Mucosa of stomach (tissue), 1 donor: Measurements from ENCODE around the gene MBNL1.

Experiments
- H3K27me3 ChIP-seq: one replicate; pipeline ENCODE4 v1.7.0; 2013; ENCODE audit warnings: mild to moderate bottlenecking, low read length; ENCODE audit not compliant: control insufficient read depth, insufficient read depth
- H3K36me3 ChIP-seq: one replicate; pipeline ENCODE4 v1.7.0; 2013; ENCODE audit warnings: low read length; ENCODE audit not compliant: control insufficient read depth, insufficient read depth
- H3K4me1 ChIP-seq: one replicate; pipeline ENCODE4 v1.7.0; 2013; ENCODE audit warnings: mild to moderate bottlenecking, low read length; ENCODE audit not compliant: control insufficient read depth, insufficient read depth
- H3K4me3 ChIP-seq: one replicate; pipeline ENCODE4 v1.7.0; 2013; ENCODE audit warnings: low read length
- H3K9ac ChIP-seq: one replicate; pipeline ENCODE4 v1.7.0; 2013; ENCODE audit warnings: mild to moderate bottlenecking, low read length, moderate library complexity
- H3K9me3 ChIP-seq: one replicate; pipeline ENCODE4 v1.7.0; 2013; ENCODE audit warnings: mild to moderate bottlenecking, low read length, moderate library complexity; ENCODE audit not compliant: control insufficient read depth
- donor health status: Pancreatic carcinoma.

The MBNL1 gene

DNA sequence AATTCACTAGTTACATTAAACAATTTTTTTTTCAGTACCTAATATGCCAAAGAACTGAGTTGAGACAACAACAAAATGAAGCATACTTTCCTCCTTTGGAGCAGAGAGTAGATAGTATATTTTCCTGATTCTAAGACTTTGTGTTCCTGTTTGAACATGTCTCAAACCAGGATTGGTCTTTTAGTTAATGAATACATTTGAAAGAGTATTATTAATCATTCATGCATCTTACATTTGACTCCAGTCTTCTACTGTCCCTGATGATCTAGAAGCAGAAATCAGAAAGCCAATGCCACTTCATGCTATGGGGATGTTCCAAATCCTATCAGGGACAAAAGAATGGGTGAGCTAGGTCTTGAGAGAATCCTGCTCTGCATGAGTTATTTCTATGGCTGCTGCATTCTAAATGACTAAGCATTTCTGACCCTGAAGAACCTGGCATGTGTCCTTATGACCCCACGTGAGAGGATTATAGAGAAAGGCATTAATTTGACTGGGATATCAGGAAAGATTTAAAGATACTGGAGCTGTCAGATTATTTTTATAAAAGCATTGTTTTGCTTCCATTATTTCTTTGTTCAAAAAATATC, 32.9 kb upstream of the MBNL1 start:
- no peaks in the 10 kb centered on the region for H3K36me3 ChIP-seq
- H3K9ac ChIP-seq = no peak overlapping the region
- no peaks in the 10 kb centered on the region for H3K4me1 ChIP-seq
- H3K9me3 ChIP-seq = no peaks in the 10 kb centered on the region
- H3K27me3 ChIP-seq = no peaks in the 10 kb centered on the region
- no peak overlapping the region for H3K4me3 ChIP-seq

DNA sequence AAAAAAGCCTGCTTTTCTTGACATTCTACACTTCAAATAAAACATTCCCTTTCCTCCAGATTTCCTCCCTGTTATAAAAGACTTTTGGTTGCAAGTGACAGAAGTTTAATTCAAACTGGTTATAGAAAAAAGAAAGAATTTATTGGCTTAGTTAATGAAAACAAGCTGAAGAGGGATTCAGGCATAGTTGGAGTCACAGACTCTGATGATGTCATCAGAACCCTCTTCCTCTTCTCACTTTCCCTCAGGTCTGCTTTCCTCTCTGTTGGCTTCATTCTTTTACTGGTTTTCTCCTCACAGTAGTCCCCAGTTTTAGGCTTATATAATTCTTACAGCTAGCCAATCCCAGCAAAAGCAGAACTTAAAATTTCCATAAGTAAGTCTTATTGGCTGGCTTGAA, 32.0 kb upstream of the MBNL1 start:
- no peaks in the 10 kb centered on the region for H3K36me3 ChIP-seq
- no peak overlapping the region for H3K9ac ChIP-seq
- no peaks in the 10 kb centered on the region for H3K27me3 ChIP-seq
- no peaks in the 10 kb centered on the region for H3K9me3 ChIP-seq
- H3K4me3 ChIP-seq = no peak overlapping the region
- H3K4me1 ChIP-seq = no peaks in the 10 kb centered on the region

DNA sequence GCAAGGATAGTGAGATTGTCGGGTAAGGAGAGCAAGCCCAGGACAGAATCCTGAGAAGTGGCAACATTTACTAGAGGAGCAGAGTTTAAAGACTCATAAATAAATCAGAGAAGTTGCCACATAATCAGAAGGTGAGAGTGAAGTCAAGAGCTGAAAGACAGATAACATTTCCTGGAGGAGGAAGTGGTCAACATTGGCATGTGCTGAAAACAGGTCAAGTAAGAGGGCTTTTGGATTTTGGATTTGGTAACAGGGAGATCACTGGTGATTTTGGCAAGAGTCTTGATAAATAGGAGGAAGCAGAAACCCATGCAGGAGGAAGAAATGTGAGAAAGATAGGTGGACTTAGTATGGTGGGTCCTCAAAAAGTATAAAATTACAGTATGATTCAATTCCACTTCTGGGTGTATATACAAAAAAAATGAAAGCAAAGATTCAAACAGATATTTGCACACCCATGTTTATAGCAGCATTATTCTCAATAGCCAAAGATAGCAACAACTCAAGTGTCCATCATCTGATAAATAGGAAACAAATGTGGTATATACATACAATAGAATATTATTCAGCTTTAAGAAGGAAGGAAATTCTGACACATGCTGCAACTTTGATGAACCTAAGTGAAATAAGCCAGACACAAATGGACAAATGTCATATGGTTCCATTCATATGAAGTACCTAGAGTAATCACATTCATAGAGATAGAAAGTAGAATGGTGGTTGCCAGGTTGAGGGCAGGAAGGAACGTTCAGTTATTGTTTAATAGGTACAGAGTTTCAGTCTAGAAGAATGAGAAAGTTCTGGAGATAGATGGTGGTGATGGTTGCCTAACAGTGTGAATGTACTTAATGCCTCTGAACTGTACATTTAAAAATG, 27.3 kb upstream of the MBNL1 start:
- Histone ChIP-seq H3K4me3 (no peak overlapping the region), H3K4me1 (no peaks in the 10 kb centered on the region), H3K9ac (no peak overlapping the region), H3K27me3 (no peaks in the 10 kb centered on the region), H3K36me3 (no peaks in the 10 kb centered on the region), H3K9me3 (no peaks in the 10 kb centered on the region)

DNA sequence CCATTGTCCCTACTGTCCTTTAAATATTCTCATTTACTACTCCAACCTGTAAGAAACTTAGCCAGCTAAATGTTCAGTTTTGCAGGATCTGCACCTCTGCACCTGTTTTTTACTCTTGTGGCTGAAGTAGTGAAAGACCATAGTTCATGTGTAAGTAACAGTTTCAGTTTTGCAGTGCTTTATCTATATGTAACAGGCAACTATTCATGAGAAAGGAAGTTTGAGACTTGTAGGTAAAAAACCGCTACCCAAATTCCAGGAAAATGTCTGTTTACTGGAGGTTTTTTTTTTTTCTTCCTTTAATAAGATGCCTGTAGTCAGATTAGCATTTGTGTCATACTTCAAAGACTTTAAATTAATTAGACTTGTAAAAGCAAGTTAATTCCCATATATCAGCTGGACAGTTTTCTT, 25.4 kb upstream of the MBNL1 start:
- Histone ChIP-seq H3K9ac (no peak overlapping the region), H3K9me3 (no peaks in the 10 kb centered on the region), H3K4me3 (no peak overlapping the region), H3K36me3 (no peaks in the 10 kb centered on the region), H3K27me3 (no peaks in the 10 kb centered on the region), H3K4me1 (no peaks in the 10 kb centered on the region)

DNA sequence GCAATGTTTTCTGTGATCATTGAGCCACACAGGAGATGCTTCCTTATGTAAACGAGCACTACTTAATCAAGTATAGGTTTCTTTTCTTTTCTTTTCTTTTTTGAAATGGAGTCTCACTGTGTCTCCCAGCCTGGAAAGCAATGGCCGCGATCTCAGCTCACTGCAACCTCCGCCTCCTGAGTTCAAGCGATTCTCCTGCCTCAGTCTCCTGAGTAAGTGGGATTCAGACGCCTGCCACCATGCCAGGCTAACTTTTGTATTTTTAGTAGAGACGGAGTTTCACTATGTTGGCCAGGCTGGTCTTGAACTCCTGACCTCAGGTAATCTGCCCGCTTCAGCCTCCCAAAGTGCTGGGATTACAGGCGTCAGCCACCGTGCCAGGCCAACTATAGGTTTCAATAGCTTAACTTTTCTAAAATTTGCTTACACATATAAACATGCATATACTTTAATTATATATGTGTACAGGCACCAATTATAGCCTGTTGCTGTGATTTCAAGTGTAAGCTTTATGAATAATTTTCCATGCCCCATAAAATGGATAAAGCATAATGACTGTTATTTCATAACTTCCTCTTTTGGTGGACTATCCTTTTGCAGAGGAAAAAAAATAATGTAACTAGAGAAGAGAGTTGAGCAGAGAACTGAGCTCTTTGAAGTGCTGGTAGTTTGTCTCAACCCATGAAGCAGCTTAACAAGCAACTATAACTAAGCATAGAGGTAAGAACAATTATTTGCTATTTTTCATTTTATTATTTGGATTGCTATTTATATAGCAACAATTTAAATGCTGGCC, 24.8 kb upstream of the MBNL1 start:
- no peaks in the 10 kb centered on the region for H3K36me3 ChIP-seq
- no peak overlapping the region for H3K4me3 ChIP-seq
- no peaks in the 10 kb centered on the region for H3K27me3 ChIP-seq
- H3K9ac ChIP-seq = no peak overlapping the region
- no peaks in the 10 kb centered on the region for H3K9me3 ChIP-seq
- H3K4me1 ChIP-seq = no peaks in the 10 kb centered on the region

DNA sequence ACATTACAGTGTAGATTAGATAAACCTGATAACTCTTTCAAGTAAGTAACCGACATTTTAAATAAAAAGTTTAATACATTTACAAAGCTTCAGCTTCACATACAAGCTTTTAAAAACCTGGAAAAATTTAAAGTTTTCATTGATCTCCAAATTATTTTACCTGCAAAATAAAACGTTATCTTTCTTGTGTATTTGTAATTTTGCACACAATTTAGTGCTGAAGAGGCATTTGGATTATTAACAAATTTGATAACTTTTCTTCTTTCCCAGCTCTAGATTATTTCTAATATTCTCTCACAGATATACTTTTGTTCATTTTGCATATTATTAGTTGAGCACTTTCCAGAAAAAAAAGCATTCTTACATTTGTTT, 24.2 kb upstream of the MBNL1 start:
- H3K27me3 ChIP-seq = no peaks in the 10 kb centered on the region
- H3K4me1 ChIP-seq = no peaks in the 10 kb centered on the region
- H3K9me3 ChIP-seq = no peaks in the 10 kb centered on the region
- H3K9ac ChIP-seq = no peak overlapping the region
- no peak overlapping the region for H3K4me3 ChIP-seq
- H3K36me3 ChIP-seq = no peaks in the 10 kb centered on the region

DNA sequence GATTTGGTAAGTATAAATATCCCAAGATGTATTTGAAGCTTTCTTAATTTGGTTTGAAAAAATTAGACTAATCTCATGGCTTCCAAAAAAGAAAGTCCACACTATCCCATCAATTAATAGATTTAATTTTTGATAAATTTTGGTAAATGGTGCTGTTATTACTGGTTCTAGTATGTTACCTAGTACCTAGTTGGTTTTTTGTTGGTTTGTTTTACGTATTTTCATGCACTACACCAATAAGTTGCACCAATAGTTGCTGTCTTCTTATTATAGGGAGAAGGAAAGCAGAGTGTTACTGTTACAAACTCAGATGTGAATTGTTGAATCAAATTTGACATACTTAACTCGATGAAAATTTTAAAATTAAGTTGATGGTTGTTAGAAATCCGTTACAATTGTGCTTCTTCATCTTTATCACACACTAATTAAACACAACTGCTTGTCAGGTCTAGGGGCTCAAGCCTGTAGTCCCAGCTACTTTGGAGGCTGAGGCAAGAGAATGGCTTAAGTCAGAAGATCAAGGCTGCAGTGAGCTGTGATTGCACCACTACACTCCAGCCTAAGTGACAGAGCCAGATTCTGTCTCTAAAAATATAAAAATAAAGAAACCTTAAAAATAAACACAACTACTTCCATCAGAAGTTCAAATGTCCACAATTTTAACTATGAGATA, 23.1 kb upstream of the MBNL1 start:
- H3K9ac ChIP-seq = no peak overlapping the region
- H3K4me1 ChIP-seq = no peaks in the 10 kb centered on the region
- H3K4me3 ChIP-seq = no peak overlapping the region

DNA sequence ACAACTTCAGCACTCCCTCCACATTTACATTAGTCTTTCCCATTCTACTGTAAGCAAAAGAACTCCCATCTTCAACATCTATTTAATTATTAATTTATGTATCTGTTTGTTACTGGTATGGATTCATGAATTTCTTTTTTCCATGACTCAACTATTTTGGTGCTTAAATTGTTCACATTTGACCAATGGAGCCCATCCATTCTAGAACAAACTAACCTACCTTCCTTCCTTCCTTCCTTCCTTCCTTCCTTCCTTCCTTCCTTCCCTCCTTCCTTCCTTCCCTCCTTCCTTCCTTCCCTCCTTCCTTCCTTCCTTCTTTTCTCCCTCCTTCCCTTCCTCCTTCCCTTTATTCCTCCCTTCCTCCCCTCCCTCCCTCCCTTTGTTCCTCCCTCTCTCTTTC, 16.8 kb upstream of the MBNL1 start:
- Histone ChIP-seq H3K36me3 (no peaks in the 10 kb centered on the region), H3K9me3 (no peaks in the 10 kb centered on the region), H3K4me1 (no peaks in the 10 kb centered on the region), H3K4me3 (no peak overlapping the region), H3K9ac (no peak overlapping the region), H3K27me3 (no peaks in the 10 kb centered on the region)

More for the DNA sequence above, 23.1 kb upstream of the MBNL1 start:
- H3K27me3 ChIP-seq = no peaks in the 10 kb centered on the region
- no peaks in the 10 kb centered on the region for H3K9me3 ChIP-seq
- H3K36me3 ChIP-seq = no peaks in the 10 kb centered on the region

DNA sequence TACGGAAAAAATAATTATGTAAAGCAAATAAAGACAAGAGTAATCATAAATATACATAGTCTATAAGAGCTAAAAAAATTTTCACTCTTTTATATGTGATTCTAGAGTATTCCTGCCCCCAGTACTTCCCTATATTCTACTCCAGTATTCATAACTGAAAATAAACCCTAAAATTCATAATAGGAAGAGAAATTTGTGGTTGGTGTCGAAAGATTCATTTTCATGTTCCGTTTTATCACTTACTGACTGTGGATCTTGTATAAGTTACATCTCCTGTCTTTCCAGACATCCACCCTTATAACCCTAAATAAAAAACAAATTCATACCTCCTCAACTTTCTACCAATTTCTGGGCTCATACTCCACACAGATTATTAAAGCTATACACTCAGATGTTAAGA, 16.0 kb upstream of the MBNL1 start:
- Histone ChIP-seq H3K4me3 (no peak overlapping the region), H3K9me3 (no peaks in the 10 kb centered on the region), H3K36me3 (no peaks in the 10 kb centered on the region), H3K27me3 (no peaks in the 10 kb centered on the region), H3K4me1 (no peaks in the 10 kb centered on the region), H3K9ac (no peak overlapping the region)

DNA sequence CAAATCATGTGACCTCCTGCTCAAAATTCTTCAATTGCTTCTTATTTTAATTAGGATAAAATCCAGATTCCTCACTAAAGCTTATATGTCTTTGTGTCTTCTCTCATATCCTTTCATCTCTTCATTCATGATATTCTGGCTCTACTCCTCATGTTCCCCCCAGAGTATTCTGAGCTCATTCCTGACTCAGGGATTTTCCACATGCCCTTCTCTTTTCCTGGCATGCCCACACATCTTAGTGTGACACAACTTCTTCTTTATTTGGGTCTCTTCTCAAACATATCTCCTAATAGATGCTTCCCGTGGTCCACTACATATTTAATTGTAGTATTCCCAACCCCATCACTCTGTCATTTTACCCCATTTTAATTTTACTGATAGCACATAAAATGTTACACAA, 15.2 kb upstream of the MBNL1 start:
- Histone ChIP-seq H3K4me3 (no peak overlapping the region), H3K4me1 (no peaks in the 10 kb centered on the region), H3K27me3 (no peaks in the 10 kb centered on the region), H3K9me3 (no peaks in the 10 kb centered on the region), H3K9ac (no peak overlapping the region), H3K36me3 (no peaks in the 10 kb centered on the region)

DNA sequence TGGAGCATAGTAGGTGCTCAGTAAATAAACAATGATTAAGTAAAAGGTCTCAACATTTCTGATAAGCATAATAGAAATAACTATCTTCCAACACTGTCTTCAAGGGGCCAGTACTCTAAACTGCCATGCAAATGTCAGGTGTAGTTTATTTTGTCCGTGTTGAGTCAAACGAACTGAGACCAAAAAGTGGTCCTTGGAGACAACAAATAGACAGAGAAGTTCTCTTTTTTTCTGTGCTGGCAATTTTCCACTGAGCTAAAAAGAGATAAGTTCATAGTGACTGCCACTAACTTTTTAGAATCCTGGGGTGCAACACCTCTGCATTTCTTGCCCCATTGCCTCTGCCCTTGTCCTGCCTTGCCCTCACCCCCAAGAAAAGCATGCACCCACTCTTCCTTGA, 14.7 kb upstream of the MBNL1 start:
- no peaks in the 10 kb centered on the region for H3K36me3 ChIP-seq
- H3K9me3 ChIP-seq = no peaks in the 10 kb centered on the region
- no peak overlapping the region for H3K4me3 ChIP-seq
- no peaks in the 10 kb centered on the region for H3K27me3 ChIP-seq
- no peak overlapping the region for H3K9ac ChIP-seq
- no peaks in the 10 kb centered on the region for H3K4me1 ChIP-seq

DNA sequence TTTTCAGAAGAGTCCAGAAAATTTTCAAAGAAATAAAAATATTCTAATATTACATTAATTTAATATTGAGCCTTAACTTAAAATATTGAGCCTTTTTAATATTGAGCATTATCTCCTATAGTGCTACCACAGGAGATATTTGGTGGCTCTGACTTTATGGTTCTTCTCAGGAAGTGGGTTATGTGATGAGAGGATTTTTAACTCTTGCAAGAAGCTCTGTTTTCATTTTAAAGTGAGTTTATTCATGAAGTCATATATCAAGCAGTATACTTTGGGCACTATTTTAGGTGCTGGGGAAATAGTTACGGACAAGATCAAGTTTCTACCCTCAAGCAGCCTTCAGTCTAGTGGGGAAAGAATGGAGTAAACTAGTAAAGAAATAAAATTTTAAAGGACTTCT, 13.4 kb upstream of the MBNL1 start:
- H3K4me3 ChIP-seq = no peak overlapping the region
- H3K4me1 ChIP-seq = no peaks in the 10 kb centered on the region
- H3K27me3 ChIP-seq = no peaks in the 10 kb centered on the region
- H3K9me3 ChIP-seq = no peaks in the 10 kb centered on the region
- H3K9ac ChIP-seq = no peak overlapping the region
- H3K36me3 ChIP-seq = no peaks in the 10 kb centered on the region
